ENCODE data around the gene YTHDC1. TPM values are rescaled to one million over a fixed set of nuclear protein-coding genes. Genes with fewer than 3 reads are reported as not detected.

Gene YTHDC1
- total RNA-seq, 2 donors from 2014 or later, result 56.0 to 63.3 TPM

DNA sequence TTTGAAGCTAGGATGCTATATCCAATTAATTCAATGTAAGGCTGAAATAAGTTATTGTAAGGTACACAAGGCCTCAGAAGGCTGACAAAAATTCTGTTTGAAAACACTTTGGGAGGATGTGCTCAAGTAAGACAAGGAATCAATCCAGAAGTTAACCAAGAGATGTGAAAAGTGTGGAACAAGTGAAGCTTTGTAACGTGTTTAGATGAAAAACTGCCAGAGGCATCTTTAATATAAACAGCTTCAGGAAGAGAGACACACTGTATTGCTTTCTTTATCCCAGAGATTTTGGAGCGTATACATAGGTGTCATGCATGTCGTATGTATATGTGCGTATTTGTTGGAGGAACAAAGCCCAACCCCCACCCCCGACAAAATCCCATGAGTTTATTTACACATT lies 28.3 kb upstream of the YTHDC1 start:
- intact Hi-C loops (cut with DNase I), result loop anchor here (5.0 kb wide), 1 partner anchor 106 kb away; no protein-coding TSS in a partner anchor
- no peak overlapping the region for H3K4me3 ChIP-seq
- H3K9me3 ChIP-seq, result no peaks in the 10 kb centered on the region
- no peaks in the 10 kb centered on the region for H3K27me3 ChIP-seq
- H3K27ac ChIP-seq, result no peak overlapping the region
- no peak for DNase-seq
- H3K4me1 ChIP-seq, result no peaks in the 10 kb centered on the region
- no peak for TF ChIP-seq POLR2A (IDR thresholded peaks at IDR 0.05)
- TF ChIP-seq, protein P1, sequence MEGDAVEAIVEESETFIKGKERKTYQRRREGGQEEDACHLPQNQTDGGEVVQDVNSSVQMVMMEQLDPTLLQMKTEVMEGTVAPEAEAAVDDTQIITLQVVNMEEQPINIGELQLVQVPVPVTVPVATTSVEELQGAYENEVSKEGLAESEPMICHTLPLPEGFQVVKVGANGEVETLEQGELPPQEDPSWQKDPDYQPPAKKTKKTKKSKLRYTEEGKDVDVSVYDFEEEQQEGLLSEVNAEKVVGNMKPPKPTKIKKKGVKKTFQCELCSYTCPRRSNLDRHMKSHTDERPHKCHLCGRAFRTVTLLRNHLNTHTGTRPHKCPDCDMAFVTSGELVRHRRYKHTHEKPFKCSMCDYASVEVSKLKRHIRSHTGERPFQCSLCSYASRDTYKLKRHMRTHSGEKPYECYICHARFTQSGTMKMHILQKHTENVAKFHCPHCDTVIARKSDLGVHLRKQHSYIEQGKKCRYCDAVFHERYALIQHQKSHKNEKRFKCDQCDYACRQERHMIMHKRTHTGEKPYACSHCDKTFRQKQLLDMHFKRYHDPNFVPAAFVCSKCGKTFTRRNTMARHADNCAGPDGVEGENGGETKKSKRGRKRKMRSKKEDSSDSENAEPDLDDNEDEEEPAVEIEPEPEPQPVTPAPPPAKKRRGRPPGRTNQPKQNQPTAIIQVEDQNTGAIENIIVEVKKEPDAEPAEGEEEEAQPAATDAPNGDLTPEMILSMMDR (IDR thresholded peaks at IDR 0.05), result no peak
- 66 to 74% methylated on average over 5 of the region's 5 CpGs for WGBS, 2 donors
- no peak for ATAC-seq
- H3K36me3 ChIP-seq (replicated peaks in 1 of 2; ENCODE audit: insufficient read depth in 1 of 2, low read depth in 2 of 2), result no peaks in the 10 kb centered on the region

DNA sequence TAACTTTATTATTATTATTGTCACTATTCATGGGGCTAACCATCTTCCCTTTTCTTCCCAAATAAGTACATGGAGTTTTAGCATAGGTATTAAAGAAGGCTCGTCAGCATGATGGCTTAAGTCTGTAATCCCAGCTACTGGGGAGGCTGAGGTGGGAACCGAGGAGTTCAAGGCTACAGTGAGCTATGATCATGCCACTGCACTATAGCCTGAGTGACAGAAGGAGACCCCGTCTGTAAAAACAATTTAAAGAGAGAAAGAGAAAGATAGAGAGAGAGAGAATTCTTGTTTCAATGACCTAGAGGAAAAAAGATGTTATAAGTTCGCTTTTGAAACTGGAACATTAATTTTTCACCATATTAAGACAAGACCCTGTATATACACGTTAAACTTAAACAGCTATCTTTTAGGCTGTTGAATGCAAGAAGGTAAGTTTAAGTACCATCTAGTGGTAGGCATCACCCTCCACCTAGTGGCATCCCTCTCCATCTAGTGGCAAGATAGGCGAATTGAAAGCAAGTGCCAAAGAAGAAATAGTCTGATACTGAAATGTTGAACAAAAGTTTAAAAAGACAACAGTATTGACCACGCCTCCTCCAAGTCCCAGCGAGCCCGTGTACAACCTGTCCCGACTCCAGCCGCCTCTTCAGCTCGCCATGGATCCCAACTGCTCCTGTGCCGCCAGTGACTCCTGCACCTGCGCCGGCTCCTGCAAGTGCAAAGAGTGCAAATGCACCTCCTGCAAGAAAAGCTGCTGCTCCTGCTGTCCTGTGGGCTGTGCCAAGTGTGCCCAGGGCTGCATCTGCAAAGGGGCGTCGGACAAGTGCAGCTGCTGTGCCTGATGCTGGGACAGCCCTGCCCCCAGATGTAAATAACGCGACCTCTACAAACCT lies 26.0 kb upstream of the YTHDC1 start:
- ATAC-seq, result peak; percentile 86

DNA sequence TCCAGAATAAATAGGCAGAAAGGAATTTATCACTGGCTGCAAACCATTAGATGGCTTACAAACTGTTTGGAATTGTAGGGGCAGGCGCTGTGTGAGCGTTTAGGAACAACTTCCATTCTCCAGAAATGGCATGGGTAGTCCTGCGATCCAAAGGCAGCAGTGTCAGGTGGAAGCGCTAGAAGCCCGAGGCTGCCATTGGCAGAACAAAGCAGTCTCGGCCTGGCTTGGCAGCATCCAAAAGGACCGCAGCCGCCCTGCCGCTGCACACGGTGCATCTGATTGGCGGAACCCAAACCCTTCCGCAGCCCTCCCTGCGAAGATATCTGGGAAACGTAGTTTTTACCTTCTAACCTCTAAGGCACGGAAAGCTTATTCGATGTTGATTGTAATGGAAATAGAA lies 23.6 kb upstream of the YTHDC1 start:
- Histone ChIP-seq H3K4me3 (no peak overlapping the region), H3K9me3 (no peaks in the 10 kb centered on the region), H3K4me1 (no peaks in the 10 kb centered on the region), H3K27ac (no peak overlapping the region), H3K36me3 (replicated peaks in 1 of 2; ENCODE audit: insufficient read depth in 1 of 2, low read depth in 2 of 2) (no peaks in the 10 kb centered on the region), H3K27me3 (no peaks in the 10 kb centered on the region)
- TF ChIP-seq POLR2A (IDR thresholded peaks at IDR 0.05), result no peak
- TF ChIP-seq, protein P1 (IDR thresholded peaks at IDR 0.05), result no peak
- ATAC-seq (peak; percentile 62), DNase-seq (peak; percentile 55 to 64 (median 60))
- intact Hi-C loops (cut with DNase I), result no loop called here
- 29 to 47% methylated on average over 16 of the region's 16 CpGs for WGBS, 2 donors

More for the DNA sequence above, 26.0 kb upstream of the YTHDC1 start:
- H3K36me3 ChIP-seq (replicated peaks in 1 of 2; ENCODE audit: insufficient read depth in 1 of 2, low read depth in 2 of 2), result no peaks in the 10 kb centered on the region
- peak; percentile 39 to 65 (median 52) for DNase-seq
- no peaks in the 10 kb centered on the region for H3K27me3 ChIP-seq
- no peaks in the 10 kb centered on the region for H3K4me1 ChIP-seq
- 8% methylated on average over 19 of the region's 19 CpGs for WGBS, 2 donors
- intact Hi-C loops (cut with DNase I), result loop anchor here (5.0 kb wide), 1 partner anchor 104 kb away; no protein-coding TSS in a partner anchor
- no peaks in the 10 kb centered on the region for H3K9me3 ChIP-seq
- no peak overlapping the region for H3K27ac ChIP-seq
- H3K4me3 ChIP-seq, result no peak overlapping the region
- TF ChIP-seq POLR2A (IDR thresholded peaks at IDR 0.05), result no peak
- TF ChIP-seq, protein P1 (IDR thresholded peaks at IDR 0.05), result peak; percentile 68 to 98 (median 93)

DNA sequence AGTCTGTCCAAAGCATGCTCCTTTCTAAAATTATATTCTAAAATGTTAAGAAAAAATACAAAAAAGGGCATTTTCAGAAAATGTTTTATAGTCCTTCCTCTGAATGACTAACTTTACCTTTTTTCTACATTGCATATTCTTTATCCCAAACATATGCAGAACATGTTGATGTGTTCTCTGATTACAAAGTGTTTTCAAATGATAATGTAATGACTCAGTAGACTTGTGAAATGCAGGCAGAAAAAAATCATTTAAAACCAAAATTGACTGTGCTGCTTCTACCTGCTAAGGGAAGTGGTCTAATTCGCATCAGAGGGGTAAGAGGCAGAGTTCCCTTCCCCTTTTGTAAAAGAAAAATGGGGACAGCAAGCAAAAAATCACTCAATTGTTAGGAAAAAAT lies 22.7 kb upstream of the YTHDC1 start:
- H3K9me3 ChIP-seq, result no peaks in the 10 kb centered on the region
- intact Hi-C loops (cut with DNase I), result no loop called here
- ATAC-seq (no peak), DNase-seq (no peak)
- no peak overlapping the region for H3K27ac ChIP-seq
- WGBS, 2 donors, result 67 to 77% methylated on average over 1 of the region's 1 CpG
- H3K4me3 ChIP-seq, result no peak overlapping the region
- TF ChIP-seq POLR2A (IDR thresholded peaks at IDR 0.05), result no peak
- TF ChIP-seq, protein P1 (IDR thresholded peaks at IDR 0.05), result no peak
- H3K4me1 ChIP-seq, result no peaks in the 10 kb centered on the region
- H3K36me3 ChIP-seq (replicated peaks in 1 of 2; ENCODE audit: insufficient read depth in 1 of 2, low read depth in 2 of 2), result no peaks in the 10 kb centered on the region
- no peaks in the 10 kb centered on the region for H3K27me3 ChIP-seq
